ELR (cell line): Measurements from ENCODE around the gene TMEM14B.
"Not testable (repeated sequence)": the region's sequence is repeated elsewhere in the genome, so short reads cannot be mapped to it uniquely, and the experiment has no call there.

ENCODE experiments used
- DNase-seq: peaks from one replicate; pipeline ENCODE4 v3.0.0-alpha.2; 2015; ENCODE audit warnings: low read depth

Gene TMEM14B

DNA sequence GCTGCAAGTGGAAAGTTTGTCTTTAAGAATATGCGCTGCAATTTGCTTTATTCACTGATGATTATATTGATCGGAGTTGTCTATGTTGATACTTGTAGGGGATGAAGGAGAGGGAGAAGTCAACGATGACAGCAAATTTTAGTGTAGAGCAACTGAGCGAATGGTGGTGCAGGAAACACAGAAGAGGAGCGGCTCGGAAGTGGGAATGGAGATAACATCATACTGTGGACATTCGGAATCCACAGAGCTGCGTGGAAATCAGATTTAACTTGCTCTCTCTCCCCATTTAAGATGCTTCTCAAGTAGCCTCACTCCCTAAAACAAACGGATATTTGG is 722 bp upstream of the TMEM14B start:
- DNase-seq, result no peak

DNA sequence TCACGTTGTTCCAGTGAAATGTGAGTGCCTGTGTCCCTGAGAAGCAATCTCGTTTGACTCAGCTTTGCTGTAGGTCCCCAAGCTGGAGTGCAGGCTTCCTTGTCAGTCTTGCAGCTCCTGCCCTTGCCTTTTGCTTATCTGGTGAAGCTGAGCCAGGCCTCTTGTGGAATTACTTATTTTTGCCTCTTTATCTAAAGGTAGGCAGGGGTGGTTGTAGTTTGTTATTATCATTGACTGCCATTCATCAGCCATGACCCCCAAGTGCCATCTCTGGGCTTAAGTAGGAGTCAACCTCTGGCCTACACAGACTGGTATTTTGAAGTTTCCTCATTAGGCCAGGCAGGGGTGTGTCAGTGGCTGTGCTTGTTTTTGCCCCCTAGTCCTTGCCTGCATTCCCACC is 2.1 kb downstream of the TMEM14B start:
- no peak for DNase-seq

DNA sequence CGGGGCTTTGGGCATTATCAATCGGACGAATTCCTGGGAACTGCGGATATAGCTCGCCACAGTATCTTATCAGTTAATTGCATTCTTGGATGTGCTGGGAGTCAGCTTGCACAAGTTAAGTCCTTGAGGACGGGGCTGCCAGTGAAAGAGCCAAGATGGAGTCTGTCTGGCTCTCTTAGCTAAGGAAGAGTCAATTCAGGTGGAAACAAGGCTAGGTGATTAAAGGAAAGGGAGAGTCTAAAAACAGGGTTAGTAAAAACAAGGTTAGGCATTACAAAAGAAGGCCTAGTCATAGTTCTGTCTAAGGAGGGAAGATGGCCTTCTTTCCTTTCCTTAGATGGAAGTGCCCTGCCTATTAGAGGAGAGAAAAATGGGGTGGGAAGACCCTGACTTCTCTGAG is 3.0 kb downstream of the TMEM14B start:
- not testable (repeated sequence) for DNase-seq

DNA sequence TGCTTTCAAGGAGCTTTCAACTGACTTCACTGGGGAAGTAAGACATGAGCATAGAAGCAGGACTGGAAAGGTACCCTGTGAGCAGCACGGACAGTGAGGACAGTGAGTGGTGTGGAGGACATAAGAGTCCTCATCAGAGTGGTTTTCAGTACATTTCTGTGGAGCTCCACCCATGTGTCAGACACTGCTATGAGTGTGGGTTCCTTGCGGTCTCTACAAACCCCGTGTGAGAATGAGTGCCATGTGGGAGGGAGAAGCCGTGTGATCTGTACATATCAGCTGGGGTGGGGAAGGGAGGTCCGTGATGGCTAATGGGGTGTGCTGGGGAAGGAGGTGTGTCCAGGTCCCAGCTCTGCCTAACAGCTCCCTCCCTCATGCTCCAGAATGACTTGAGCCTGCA is 4.2 kb downstream of the TMEM14B start:
- DNase-seq, result not testable (repeated sequence)

DNA sequence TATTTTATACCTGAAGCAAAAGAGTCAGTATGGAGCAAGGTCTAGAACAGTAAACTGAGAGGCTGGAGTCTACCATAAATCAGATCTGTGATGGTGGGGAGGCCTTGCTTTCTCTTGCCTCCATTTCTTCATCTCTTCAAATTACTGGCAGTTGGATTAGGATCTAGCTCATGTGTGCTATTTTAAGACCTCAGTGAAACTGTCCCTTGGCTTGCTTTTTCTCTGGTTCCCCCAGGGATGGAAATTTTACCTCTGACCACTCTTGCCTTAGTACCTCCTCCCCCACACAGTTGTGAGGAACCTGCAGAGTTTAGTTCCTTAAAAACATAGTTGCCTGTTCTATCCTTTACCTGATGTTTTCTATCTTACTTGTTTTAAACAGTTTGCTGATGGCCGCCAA is 8.5 kb downstream of the TMEM14B start:
- DNase-seq, result no peak

DNA sequence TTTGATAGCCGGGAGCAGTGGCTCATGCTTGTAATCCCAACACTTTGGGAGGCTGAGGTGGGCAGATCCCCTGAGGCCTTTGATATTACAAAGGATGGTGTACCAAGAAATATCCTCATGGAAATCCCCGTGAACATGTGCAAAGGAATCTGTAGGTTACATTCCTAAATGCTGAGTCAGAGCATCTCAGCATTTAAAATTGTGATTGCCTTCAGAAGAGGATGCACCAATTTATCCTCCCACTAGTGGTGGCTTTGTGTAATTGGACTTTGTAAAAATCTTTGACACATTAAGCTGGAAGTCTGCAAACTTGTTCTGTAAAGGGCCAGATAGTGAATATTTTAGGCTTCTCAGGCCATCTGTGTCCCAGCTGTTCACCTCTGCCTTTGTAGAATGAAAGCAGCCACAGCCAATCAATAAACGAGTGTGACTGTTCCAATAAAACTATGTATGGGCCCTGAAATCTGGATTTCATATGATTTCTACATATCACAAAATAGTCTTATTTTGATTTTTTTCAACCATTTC is 11.8 kb downstream of the TMEM14B start:
- DNase-seq, result peak; percentile 99

DNA sequence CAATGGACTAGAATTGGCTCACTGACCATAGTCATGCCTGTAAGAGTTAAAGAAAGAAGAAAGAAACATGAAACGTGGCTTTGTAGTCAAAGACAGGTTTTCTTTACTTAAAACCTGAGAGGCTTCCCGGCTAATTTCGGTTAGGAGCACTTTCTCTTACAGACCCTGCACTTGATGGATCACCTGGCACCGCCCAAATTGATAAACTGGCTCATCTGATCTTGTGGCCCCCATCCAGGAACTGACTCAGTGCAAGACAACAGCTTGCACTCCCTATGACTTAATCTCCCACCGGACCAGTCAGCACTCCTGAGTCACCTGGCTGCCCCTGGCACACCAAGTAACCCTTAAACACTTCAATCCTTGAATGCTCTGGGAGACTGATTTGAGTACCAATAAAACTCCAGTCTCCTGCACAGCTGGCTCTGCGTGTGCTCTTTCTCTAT is 12.3 kb downstream of the TMEM14B start:
- peak; percentile 97 for DNase-seq

DNA sequence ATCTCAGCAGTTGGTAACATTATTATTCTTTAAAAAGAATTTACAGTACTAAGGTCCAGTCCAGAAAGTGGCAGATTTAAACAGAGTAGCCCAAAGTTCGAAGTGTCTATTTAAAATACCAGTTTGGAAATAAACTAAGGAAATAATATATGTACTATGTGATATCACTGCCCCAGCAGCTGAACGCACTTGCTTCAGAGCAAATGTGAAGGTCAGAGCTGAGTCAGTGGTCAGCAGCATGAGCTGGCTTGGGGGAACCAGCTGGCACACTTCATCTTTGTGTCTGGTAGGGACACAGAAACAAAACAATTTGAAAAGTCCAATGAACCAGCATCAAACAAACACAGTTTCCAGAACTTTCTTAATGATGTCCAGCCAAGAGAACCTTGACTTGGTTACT is 15.4 kb downstream of the TMEM14B start:
- peak; percentile 75 for DNase-seq

DNA sequence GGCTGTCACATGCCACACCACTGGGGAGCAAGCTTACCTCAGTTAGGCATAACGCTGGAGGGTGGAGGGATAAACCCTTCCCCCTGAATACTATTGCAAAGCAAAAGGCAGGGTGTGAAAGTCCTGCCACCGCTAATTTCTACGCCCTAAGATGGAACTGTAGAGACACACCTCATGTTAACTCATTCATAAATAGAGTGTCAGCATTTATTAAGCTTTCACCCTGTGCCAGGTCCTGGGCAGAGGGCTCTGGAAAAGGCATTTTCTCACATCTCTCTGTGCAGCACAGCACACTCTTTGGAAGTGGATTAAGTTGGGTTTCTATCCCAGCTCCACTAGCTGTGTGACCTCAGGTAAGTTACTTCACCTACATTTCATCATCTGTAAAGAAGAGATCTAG is 21.8 kb downstream of the TMEM14B start:
- no peak for DNase-seq

DNA sequence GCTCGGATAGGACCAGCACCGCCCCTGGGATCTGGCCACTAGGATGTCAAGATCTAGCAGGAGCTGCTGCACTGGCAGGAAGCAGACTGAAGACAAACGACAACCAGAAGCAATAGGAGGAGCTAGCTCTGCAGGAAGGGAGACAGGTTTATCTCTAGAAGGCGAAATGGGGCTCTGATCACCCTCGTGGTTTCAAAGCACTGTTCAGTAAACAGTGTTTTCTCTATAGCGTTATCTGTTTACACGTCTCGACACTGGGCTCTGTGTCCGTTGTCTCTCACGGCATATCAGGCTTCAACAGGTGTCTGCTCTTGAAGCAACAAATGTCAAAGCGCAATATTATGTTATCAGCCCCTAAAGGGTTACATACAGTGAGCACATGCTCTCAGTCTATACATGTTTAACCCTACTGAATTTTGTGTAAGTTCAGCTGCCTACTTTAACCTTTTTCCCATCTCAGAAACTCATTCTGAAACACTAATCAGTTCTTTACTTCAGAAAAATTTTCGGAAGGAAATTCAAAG is 23.8 kb downstream of the TMEM14B start:
- no peak for DNase-seq

DNA sequence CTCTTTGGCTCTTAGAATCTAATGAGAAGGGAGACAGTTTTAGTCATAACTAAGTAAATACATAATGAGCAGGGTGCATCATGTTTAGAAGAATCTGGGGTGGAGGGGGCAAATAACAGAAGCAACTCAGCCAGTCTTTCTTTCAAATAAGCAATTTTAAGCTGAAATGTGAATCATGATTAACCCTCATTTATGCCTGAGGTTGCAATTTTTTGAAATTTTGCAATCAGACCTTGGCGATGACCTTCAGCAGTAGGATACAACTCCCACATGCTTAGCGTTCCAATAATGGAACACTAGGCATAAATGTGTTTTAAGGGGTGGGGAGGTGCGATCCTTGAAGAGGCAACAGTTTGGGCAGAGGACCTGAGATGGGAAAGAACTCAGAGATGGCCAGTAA is 30.6 kb downstream of the TMEM14B start:
- no peak for DNase-seq

DNA sequence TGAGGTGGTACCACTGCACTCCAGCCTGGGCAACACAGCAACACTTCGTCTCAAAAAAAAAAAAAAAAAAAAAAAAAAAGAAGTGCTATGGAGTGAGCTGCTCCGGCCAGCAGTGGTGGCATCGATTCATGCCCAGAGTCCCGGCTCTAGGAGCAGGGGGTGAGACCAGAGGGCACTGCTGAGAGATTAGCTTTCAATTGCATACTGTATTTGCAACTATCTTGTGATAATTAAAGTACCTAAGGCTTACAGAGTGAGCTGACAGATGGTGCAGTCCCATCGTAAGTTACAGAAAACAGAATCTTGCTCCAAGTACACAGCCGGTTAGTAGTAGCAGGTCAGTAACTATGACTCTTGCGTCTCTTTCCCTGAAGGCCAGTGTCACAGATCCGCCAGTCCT is 31.5 kb downstream of the TMEM14B start:
- DNase-seq, result no peak

DNA sequence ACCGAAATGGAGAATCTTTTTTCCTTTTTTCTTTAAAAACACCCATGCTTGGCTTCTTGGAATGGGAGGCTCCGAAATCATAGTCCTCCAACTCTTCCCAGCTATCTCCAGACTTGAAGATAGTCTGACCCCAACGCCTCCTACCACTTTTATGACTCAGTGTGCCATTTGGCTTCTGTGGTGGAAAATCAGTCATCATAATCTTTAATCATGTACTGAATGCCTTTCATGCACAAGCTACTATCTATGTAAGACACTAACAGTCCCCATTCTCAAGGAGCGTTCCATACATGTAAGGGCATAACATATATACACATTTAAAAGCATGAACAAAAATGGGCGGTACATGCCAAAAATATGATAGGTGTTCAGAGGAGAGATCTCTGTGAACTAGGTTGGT is 44.1 kb downstream of the TMEM14B start:
- DNase-seq, result no peak

DNA sequence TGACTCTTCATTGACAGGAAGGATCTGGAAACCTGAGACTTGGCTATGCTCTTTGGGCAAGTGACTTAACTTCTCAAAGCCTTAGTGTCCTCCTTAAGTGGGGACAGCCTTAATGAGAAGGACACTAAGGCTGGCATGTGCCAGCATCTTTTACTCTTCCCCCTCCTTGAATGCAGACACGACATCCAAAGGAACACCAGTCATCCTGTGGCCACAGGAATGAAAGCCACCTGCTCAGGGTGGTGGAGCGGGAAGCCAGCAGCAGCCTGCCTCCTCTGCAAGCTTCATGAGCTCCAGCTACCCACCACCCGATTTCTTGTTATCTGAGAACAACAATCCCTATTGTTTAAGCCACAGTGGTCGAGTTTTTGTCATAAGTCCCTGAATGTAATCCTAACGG is 44.5 kb downstream of the TMEM14B start:
- DNase-seq, result no peak

DNA sequence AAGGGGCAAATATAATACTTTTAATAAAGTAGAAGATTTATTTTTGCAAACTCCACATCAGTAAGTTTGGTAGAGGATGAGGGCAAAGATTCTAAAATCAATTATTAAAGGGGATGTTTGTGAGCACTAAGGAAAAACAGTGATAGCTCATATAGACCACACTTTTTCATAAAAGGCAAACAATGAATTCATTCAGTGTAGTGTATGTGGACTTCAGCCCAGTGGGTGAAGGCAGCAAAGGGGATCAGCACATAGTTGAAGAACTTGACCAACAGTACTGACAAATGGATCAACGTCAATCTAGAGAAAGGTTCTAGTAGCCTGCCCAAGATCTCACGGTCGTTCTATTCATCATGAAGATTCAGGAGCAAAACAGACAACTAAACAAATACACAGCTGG is 45.4 kb downstream of the TMEM14B start:
- DNase-seq, result no peak

DNA sequence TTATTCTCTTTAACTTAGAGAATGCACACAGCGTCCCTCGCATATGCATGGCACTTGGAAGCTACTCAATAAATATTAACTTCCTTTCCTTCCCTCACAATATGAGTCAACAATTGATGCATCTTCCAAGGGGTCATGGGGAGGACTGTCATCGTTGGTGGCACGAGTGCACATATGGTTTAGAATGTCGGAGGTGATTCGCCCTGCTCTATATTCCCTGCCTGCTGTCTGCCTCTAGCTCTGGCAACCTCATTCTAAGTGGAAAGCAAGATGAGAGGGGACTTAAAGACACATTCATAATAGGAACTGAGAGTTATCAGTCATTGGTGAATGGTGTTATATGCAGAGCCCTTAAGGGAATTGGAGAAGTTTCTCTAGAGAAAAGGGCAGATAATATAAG is 46.1 kb downstream of the TMEM14B start:
- peak; percentile 41 for DNase-seq

DNA sequence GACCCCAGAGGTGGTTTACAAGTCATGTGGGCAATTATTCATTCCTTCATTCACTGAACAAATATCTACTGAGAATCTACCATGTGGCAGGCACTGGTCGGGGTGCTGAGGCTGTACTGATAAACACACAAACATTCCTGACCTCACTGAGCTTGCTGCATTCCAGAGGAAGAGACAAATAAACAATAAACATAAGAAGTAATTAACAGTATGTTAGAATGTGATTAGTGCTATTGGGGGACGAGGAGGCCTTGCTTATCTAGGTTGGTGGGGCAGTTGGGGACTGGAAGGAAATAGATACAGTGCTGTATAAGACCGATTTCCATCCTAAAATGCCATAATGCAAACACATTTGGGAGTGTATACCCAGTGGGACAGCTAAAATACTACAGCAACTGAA is 46.6 kb downstream of the TMEM14B start:
- no peak for DNase-seq

DNA sequence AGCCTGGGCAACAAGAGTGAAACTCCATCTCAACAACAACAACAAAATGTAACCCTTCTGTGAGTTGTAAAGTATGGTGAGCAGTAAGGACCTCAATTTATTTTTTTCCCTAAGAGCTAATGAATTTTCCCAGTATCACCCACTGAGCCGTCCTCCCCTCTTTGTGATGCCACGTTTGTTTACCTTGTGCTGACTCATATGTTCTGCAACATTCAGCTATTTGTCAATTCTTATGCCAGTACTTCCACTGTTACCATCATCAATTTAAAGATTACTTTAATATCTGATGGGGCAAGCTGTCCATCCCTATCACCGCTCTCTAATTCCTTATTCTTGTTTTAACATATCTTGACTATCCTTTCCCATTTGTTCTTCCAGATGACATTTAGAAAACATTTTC is 53.2 kb downstream of the TMEM14B start:
- DNase-seq, result peak; percentile 75

DNA sequence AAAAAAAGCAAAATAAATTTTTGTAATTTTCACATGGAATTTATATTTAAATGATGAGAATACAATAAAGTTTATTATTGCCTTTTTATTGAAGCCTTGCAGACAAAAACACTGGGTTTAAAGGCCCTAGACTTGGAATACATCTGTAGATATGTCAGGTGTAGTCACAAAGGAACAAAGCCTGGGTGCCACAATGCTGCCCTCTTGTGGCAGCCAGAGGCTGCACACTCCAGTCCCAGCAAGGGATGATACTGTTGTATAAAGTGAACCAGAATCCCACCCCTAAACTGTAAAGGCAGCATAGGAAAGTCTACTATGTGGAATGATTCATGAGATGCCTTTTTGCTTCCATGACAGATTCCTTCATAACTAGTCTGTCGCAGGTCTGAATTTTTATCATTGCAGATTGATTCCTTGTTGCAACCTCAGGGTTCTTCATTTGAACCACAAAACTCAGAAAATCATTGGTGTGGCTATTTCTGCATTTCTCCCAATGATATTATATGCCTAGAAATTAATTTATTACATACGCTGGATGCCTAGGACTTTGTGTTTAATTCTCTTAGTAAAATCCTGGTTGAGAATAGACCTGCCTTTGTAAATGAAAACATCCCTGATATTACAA is 53.7 kb downstream of the TMEM14B start:
- DNase-seq, result peak; percentile 68
